ENCODE measurements around the gene ZSCAN5A.
"Not testable (repeated sequence)": the region's sequence is repeated elsewhere in the genome, so short reads cannot be mapped to it uniquely, and the experiment has no call there.

ZSCAN5A gene

DNA sequence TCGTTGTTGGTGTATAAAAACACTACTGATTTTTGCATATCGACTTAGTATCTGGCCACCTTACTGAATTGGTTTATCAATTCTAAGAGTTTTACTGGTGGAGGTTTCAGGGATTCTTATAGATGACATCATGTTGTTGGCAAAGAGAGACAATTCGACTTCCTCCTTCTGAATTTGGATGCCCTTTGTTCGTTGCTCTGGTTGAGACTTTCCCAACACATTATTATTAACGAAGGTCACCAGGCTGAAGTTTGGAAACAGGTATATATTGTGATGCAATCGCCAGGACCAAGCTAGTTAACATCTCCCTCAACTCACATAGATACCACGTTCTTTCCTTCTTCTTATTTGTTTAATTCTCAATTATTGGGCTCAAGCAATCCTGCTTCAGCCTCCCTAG, 115.0 kb downstream of the ZSCAN5A start:
- no peak for DNase-seq

DNA sequence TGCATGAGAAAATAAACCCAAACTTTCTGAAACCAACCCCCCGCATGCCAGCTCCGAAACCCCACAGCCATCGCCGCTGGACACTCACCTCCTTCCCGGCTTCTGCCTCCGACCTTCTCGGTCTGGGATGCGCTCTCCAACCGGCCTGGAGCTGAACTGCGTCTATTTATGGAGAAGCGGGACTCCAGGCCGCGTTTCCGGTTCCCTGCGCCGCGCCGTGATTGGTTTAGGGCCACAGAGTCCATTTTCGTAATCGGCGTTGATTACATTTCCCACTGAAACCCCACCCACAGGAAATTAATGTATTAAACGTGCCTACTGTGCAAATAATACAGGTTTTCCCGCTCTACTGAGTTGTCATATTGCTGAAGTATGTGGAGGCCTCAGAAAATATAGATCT, 117.0 kb downstream of the ZSCAN5A start, which contains the start of gene ZSCAN5B:
TSS of gene ZSCAN5B (minus strand) at position 138 of the 400 bp plus-strand sequence. CDS start 4,731 bp downstream, outside the sequence.
- DNase-seq = not testable (repeated sequence)

DNA sequence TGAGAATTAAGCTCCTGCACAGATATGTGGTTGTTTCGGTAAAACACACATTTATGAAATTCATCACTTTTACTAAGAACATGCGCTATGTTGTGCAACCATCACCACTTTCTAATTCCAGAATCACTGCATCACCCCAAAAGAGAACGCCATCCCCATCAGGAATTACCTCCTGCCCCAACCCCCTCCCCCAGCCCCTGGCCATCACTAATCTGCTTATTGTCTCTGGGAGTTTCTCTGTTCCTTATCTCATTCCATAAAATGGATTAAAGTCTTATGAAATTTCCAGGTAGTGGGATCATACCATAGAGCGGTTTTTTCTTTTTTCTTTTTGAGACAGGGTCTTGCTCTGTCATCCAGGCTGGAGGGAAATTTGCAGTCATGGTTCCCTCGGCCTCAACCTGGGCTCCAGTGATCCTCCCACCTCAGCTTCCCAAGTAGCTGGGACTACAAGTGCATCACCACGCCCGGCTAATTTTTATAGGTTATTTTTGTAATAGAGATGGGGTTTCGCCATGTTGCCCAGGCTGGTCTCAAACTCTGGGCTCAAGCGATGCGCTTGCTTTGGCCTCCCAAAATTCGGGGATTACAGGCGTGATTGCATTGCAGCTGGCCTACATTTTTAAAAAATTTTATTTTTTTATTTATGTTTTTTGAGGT, 120.5 kb downstream of the ZSCAN5A start:
- DNase-seq = no peak

DNA sequence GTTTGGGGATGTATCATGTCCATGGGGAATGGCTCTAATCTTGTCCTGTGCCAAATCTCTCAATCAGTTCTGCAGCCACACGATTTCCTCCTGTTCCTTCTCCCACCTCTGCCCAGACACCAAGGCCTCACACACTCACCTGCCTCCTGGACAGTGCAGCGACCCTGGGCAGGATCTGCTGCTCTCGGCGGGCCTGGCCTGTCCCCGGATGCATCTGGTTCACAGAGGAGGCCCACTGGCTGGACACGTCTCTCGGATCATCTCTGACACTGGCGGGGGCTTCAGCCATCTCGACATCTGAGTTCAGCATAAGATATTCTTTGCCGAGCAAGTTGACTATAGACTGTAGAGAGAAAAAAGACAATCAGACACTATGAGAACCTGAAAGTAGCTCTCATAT, 122.9 kb downstream of the ZSCAN5A start:
- DNase-seq = no peak

DNA sequence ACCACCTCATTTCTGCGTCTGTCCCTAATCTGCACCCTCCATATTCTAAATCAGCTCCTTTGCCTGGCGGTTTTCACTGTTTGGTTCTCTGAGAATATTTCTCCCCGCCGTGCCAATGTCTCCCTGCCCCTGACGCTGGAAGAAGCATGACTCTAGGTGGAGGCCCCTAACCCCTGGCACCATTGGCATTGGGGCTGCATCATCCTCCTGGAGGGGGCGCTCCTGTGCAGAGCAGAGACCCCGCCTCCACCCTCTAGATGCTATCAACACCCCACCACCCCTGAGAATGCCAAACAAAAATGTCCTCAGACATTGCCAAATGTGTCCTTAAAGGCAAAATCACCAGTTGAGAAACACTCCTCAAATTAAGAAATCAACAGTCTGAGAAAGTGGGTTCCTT, 123.5 kb downstream of the ZSCAN5A start:
- DNase-seq = no peak

DNA sequence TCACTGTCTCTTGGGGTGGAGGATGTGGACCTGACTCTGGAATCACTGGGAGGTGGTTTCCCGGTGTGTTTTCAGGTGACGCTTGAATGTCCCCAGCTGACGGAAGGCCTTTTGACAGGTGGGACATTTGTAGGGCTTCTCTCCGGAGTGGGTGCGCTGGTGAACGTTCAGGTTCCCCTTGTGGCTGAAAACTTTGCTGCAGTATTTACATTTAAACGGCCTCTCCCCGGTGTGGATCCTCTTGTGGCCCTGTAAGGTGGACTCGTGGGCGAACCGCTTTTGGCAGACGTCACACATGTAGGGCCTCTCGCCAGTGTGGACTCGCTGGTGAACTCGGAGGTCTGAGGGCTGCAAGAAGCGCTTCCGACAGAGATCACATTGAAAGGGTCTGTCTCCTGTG, 124.9 kb downstream of the ZSCAN5A start:
- DNase-seq = no peak

DNA sequence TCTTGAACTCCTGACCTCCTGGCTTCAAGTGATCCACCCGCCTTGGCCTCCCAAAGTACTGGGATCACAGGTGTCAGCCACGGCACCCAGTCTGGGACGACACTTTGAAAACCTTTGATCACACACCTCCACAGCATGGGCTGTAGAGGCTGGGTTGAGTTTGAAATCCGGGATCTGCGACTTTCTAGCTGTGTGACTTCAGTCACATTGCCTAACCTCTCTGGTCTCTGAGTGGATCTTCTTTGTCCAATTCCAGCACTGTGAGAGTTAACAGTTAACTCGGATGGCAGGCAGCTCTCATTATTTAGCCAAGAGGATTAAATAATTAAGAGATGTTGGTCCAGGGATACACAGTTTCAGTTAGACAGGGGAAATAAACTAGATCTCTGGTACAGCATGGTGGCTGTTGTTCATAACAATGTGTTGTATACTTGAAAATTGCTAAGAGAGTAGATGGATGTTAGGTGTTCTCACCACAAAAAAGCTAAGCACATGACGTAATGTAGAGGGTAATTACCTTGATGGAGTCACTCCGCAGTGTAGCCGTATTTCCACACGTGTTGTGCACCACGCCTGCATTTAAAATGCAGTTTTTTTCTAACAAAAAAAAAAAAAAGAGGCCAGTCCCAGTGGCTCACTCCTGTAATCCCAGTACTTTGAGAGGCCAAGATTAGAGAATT, 136.9 kb downstream of the ZSCAN5A start:
- no peak for DNase-seq

DNA sequence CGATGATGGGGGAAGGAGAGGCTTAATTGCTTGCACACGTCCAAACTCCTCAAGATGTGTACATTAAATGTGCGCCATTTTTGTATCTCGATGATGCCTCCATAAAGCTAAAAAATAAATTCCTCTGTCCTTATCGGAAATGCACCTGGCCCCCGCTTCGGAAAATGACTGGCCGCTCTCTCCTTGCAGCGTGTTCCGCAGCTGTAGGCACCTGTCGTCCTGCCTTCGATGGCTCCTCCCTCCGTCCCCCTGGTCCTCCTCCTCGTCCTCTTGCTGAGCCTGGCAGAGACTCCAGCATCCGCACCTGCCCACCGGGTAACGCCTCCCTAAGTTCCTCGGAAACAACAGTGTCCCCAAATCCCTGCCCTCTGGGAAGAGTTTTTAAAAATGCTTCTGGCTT, 137.8 kb downstream of the ZSCAN5A start:
- DNase-seq = no peak

DNA sequence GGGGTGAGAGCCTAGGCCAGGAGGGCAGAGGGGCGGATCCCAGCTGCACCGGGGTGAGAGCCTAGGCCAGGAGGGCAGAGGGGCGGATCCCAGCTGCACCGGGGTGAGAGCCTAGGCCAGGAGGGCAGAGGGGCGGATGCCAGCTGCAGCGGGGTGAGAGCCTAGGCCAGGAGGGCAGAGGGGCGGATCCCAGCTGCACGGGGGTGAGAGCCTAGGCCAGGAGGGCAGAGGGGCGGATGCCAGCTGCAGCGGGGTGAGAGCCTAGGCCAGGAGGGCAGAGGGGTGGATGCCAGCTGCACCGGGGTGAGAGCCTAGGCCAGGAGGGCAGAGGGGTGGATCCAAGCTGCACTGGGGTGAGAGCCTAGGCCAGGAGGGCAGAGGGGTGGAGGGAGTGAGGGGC, 138.3 kb downstream of the ZSCAN5A start:
- DNase-seq = not testable (repeated sequence)

DNA sequence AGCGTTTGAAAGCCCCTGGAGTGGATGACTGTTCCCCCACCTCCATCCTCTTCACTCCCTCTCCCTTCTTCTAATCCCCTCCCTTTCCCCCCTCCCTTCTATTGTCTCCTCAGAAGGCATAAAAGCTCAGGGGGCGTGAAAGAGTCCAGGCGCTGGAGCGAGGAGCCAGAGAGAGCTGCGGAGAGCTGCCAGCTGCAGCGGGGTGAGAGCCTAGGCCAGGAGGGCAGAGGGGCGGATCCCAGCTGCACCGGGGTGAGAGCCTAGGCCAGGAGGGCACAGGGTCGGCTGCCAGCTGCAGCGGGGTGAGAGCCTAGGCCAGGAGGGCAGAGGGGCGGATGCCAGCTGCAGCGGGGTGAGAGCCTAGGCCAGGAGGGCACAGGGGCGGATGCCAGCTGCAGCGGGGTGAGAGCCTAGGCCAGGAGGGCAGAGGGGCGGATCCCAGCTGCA, 138.8 kb downstream of the ZSCAN5A start, which contains the start of gene GALP:
TSS of gene GALP (plus strand) at position 148 of the 447 bp plus-strand sequence. CDS start 1,101 bp downstream, outside the sequence.
- DNase-seq = not testable (repeated sequence)

DNA sequence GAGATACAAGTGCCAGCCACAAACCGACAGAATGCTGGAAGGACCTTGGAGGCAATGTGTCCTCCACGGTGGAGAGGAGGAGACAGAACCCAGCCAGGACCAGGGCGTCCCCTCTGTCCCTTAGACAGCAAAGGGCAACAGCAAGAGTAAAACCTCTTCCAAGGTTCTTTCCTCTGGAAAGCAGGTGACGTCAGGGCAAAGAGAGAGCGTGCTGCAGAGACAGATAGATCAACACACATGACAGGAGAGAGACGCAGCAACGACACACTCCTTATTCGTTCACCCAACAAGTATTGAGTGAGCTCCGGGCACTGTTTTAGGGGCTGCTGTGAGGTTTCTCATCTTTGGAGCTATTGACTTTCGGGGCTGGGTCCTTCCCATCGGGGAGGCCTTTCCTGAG, 140.1 kb downstream of the ZSCAN5A start:
- DNase-seq = no peak

DNA sequence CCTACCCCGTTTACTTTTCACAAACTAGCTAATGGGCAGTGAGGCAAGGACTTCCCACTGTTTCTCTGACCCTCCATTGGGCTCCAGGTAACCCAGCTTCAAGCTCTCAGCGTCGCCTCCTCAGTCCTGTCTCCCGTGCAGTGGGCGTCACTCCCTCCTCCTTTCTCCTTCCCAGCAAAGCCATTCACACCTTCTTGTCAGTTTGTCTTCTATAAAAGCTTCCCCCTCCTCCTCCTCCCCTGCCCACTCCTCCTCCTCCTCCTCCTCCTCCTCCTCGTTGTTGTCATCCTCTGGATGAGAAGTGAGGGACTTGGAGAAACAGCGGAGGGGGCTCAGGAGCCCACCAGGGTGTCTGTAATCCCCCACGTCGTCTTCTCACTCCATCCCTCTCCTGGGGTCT, 140.6 kb downstream of the ZSCAN5A start:
- no peak for DNase-seq

All from activated T-cell treated with anti-CD3 and anti-CD28 coated beads, Interleukin-2, amount 50 U/mL, for 1 hour (primary cell).